ENCODE data around the gene MLC1.

- TF ChIP-seq JUND (IDR thresholded peaks at IDR 0.05) (no peak), TAF1 (conservative IDR thresholded peaks at IDR 0.05) (no peak), GABPA (IDR thresholded peaks at IDR 0.05 in 1 of 2, conservative IDR thresholded peaks at IDR 0.05 in 1 of 2) (no peak)
- TF ChIP-seq, protein P1, sequence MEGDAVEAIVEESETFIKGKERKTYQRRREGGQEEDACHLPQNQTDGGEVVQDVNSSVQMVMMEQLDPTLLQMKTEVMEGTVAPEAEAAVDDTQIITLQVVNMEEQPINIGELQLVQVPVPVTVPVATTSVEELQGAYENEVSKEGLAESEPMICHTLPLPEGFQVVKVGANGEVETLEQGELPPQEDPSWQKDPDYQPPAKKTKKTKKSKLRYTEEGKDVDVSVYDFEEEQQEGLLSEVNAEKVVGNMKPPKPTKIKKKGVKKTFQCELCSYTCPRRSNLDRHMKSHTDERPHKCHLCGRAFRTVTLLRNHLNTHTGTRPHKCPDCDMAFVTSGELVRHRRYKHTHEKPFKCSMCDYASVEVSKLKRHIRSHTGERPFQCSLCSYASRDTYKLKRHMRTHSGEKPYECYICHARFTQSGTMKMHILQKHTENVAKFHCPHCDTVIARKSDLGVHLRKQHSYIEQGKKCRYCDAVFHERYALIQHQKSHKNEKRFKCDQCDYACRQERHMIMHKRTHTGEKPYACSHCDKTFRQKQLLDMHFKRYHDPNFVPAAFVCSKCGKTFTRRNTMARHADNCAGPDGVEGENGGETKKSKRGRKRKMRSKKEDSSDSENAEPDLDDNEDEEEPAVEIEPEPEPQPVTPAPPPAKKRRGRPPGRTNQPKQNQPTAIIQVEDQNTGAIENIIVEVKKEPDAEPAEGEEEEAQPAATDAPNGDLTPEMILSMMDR (IDR thresholded peaks at IDR 0.05; ENCODE audit: low read depth, low read length, missing input control): no peak
- TF ChIP-seq, protein P2, sequence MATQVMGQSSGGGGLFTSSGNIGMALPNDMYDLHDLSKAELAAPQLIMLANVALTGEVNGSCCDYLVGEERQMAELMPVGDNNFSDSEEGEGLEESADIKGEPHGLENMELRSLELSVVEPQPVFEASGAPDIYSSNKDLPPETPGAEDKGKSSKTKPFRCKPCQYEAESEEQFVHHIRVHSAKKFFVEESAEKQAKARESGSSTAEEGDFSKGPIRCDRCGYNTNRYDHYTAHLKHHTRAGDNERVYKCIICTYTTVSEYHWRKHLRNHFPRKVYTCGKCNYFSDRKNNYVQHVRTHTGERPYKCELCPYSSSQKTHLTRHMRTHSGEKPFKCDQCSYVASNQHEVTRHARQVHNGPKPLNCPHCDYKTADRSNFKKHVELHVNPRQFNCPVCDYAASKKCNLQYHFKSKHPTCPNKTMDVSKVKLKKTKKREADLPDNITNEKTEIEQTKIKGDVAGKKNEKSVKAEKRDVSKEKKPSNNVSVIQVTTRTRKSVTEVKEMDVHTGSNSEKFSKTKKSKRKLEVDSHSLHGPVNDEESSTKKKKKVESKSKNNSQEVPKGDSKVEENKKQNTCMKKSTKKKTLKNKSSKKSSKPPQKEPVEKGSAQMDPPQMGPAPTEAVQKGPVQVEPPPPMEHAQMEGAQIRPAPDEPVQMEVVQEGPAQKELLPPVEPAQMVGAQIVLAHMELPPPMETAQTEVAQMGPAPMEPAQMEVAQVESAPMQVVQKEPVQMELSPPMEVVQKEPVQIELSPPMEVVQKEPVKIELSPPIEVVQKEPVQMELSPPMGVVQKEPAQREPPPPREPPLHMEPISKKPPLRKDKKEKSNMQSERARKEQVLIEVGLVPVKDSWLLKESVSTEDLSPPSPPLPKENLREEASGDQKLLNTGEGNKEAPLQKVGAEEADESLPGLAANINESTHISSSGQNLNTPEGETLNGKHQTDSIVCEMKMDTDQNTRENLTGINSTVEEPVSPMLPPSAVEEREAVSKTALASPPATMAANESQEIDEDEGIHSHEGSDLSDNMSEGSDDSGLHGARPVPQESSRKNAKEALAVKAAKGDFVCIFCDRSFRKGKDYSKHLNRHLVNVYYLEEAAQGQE (IDR thresholded peaks at IDR 0.05): no peak
These were observed 17.1 kb downstream of the MLC1 start for GRCh38 chr22:50068096-50068495.
